GM21786 (cell line): Measurements from ENCODE around the gene KRT3.

Experiments used
- ATAC-seq: cut with Tn5 transposase; IDR thresholded peaks from one replicate; pipeline ENCODE4 v1.9.1; 2021; ENCODE audit not compliant: unreplicated experiment

Gene KRT3

GRCh38 chr12:52795694-52796428 is at the start of gene KRT3:
KRT3 (minus strand) TSS chr12:52796117; CDS start chr12:52796042, 75 bp downstream.
- no peak for ATAC-seq

- no peak for ATAC-seq
These were observed 48.5 kb upstream of the KRT3 start for GRCh38 chr12:52844386-52844785.

DNA sequence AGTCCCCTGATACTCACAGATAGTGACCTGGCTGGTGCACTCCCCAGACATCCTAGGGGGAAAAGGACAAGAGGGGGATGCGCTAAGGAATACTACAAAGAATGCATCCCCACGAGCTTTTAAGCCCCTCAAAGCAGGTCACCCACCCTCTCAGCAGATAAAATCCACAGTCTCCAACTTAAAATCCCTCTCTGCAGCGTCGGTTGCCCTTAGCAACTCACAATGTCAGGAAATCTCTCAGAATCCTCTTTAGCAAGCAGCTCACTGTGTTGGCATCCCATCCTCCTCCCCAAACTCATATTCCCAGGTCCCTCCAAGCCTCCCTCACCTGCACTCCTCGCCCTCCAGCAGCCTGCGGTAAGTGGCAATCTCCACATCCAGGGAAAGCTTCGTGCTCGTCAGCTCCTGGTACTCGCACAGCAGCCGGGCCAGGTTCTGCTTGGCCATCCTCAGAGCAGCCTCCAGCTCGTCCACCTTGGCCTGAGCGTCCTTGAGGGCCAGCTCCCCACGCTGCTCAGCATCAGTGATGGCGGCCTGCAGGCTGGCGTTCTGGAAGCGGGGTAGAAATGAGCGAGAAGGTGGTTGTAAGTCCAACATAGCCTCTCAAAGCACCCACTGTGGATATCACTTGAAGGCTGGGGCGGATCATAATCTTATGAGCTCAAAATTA is 43.7 kb upstream of the KRT3 start:
- ATAC-seq: no peak

DNA sequence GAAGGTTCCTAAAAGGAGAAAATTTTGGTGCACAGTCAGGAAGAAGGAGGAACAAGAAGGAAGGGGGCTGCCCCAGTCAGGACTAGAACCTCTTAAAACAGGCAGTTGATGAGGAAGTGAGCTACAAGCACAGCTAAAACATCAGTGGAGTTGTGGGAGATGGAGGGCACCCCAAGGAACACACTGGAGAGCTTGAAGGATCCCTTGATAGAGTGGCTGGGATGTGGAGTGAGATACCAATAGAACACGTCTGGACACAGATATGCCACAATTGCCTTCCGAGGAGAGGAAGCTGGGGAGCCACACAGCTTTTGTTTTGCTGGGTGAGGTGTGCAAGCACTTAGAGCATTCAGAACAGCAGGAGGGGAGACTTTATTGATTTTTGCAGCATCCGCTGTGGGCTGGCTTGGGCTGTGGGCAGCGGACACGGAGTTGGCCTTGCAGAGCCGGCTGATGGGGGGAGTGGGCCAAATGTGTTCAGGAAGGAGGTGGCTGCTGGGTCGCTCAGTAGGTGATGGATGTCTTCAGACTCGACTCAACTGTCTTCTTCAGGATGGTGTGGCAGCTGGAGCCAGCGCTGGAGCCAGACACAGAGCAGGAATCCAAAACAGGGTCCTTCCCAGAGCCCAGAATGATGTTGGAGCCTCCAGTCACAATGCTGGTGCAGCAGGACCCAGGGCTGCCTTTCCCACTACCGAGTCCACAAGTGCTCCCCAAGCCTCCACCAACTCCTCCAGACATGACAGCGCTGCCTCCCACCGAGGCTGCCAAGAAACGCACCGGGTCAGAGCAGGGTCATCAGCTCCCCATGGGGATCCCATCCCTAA is 42.9 kb upstream of the KRT3 start:
- no peak for ATAC-seq

DNA sequence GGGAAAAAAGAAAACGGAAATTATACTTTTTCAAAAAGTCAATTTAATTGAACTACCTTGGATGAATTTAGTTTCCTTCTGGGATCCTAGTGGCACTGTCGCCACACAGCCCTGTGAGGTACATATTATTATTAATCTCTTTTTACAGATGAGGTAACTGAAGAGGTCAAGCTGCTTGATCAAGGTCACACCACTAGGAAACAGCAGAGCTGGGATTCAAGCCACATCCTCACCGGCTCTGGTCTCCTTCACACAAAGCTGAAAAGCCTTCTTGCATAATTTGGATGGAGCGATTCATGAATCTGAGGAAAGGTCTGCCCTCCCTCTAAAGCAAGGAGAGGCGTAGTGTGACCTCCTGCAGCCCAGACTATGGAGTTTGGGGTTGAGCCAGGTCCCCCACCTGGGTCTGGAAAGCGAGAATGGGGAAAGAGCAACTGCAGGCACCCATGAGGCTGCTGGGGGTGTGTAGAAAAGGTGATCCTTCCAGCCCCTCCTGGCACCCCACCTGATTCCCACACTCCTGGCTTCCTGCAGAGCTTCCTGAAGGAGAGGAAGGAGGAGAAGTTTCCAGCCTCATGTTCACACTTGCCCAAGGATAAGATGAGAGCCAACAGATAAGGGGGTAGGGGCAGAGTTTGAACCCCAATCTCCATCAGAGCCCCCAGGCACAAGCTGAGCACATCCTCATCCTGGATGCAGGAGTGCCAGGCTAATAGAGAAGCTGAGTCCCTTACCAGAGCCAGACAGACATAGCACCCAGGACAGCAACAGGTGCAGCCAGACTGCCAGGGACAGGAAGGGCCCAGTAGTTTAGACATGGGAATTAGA is 42.1 kb upstream of the KRT3 start:
- ATAC-seq: no peak

DNA sequence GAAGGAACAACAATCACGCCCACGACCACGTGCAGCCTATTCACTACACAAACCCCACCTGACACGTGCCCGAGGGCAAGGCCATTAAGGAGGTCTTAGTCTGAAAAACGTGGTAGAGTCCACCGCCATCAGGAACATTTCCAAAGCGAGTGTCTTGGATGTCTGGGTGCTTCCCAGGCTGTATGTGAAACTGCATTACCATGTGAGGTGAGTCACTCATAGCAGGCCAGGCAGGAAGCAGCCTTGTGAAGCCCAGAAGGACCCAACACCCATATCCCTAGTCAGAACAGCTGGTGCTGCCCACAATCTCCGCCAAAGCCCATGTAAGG is 41.5 kb upstream of the KRT3 start:
- ATAC-seq: no peak

DNA sequence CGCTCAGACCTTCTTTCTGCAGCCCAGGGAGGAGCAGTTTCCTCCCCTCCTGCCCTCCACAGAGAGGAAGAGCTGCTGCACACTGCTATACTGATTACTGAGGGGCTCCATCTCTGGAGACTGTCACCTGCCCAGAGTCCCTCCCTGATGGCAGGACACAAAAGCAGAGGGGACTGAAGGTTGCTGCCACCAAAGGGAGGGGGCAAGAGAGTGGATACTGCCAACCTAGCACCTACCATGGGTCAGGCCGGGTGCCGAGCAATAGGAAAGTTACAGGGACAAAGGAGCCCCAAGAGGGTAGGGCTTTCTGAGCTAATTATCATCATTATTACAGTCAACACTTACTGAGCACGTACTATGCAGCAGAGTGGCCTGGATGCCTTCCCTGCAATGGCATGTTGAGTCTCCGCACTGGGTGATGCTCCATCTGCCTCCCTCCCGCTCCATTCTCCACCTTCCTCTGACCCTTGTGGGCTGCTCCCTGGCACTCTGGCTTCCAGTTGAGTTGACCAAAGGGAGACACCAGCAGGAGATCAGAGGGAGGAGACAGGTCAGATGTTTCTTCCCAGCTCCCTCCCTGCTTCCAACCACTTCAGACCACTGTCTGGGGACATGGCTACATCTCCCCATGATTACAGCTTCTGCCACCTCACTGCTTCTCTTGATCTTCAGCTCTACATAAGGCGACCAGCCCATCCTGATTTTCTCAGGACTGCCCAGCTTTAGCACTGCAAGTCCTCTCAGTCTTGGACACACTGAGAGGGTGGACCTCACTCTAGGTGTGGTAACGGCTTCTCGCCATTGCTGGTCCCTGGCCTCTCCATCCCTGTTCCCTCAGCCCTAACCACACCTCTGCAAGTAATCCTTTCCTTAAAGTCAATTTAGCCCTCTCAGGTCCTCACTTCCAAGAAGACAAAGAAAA is 40.8 kb upstream of the KRT3 start:
- ATAC-seq: no peak

DNA sequence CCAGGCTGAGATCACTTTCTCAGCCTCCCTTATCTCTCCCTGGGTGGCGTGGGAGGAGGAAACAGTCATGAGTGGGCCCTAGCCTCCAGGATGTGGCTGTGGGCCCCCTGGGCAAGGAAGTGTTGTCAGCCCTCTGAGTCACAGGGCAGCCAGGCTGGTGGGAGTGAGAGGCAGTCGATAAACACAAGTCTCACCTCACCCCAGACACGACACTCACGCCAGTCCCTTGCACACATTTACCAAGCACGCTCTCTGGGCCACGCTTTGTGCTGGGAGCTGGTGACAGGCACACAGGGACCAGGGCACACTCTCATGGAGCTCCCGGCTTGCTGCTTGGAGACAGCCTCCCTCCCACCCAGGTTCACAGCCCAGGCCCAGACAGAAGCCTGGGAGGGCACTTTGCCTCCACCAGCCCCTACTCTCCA is 40.1 kb upstream of the KRT3 start:
- no peak for ATAC-seq

DNA sequence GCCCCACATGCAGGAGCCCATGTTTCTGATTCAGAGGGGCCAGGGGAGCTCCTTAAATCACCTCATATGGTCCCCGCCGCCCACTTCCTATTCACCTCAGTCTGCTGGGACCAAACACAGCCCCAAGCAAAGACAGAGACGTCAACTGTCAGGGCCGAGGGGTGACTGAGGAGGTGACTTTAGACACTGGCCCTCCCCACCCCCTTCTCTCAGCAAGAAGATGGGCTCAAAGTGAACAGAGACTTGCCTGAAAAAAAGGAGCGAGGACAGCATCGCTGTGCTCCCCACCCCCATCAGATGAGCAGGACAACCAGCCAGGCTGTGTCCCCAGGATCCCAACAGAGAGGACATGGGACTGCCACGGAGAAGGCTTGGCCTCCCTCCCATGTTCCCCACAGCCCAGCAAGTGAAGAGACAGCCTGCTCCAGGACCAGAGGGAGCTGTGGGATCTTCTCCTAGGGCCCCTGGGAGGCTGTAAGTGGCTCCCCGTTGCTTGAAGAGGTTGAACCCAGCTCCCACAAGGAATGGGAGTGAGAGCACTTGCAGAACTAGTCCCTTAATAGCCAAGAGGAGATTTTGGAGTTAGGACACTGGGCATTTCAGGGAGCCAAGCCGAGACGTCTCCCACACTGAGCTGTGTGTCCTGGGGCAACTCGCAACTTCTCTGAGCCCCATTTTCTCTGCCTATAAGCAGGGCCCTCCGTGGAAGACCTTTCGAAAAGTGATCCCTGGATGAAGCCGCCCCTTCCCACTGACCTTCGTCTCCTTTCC is 39.5 kb upstream of the KRT3 start:
- no peak for ATAC-seq

DNA sequence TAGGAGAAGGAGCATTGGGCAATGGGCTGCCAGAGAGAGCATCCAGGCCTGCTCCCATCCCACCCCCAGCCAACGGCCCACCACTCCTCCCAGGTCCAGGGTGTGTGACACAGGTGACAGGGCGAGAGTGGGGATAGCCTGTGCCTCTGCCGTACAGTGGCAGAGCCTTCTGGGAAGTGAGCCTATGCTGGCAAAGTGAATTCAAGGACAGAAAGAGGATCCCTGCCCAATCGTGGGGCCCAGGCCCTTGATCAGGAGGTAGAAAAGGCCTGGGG is 38.7 kb upstream of the KRT3 start:
- no peak for ATAC-seq

DNA sequence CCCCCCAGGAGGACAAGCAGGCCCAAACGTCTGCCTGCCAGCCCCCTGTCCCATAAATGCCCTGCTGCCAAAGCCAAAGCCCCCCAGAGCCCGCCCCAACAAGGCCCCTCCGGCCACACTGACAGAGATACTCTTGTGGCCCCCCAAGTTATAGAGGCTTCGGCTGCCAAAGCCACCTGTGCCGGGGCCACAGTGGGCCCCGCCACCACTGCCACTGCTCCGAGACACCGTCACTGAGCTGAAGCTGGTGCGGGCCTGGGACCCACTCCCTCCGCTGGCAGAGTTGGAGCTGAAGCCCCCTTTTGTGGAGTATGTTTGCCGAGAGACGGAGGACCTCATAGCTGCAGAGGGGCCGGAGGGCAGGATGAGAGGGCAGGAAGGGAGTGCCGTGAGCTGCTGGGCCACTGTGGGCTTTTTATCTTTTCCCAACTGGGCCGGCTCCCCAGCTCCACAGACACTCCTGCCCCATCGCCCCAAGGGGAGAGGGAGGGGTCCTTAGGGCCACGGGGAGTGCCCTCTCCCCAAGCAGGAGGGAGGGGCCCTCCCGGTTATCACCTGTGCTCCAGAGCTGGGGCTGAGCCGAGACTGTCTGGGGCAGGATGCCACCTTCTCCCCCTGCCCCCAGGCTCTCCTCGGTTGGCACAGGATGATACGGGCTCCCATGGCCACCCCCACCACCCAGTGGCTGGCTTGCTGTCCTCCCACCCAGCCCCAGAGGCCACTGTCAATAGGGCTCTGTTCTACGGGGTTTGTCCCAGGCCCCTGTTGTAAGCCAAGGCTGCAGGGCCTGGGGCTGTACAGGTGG is 38.2 kb upstream of the KRT3 start, which contains the start of gene KRT79:
Gene KRT79 (minus strand): TSS at position 390 of the 805 bp plus-strand sequence. CDS start 51 bp downstream, at position 339.
- no peak for ATAC-seq

DNA sequence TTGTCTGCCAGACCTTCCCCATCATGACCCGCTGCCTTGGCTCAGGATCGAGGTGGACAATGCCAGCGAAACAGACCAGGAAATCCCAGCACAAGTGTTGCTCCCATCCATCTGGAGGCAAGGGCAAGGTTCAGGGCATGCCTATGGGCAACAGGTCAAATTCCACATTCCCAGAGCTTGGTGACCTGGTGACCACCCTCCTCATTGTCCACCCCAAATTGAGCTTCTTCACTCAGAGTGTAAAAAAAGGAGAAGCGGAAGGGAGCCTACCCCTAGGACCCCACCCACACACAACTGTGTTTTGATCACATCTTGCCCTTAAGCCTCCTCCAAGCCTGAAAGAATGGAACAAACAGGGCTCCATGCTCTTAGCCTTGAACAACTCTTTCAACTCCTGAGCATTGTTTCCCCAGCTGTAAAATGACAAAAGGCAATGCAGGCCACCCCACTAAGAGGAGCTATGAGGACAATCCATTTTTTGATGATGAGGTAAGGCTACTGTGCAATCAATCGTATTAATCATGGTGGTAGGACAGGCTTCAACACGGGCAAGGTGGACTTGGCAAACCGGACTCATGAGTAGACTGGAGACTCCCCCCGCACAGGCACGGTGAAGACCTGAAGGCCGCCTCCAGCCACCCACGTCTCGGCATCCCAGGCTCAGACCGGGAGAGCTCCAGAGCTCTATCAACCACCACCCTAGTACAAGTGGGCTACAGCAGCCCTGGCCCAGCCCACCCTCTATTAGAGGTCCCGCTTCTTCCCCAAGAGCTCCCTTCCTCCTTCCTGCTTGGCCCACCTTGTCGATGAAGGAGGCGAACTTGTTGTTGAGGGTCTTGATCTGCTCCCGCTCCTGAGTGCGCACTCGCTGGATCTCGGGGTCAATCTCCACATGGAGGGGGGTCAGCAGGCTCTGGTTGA is 37.3 kb upstream of the KRT3 start:
- ATAC-seq: no peak

DNA sequence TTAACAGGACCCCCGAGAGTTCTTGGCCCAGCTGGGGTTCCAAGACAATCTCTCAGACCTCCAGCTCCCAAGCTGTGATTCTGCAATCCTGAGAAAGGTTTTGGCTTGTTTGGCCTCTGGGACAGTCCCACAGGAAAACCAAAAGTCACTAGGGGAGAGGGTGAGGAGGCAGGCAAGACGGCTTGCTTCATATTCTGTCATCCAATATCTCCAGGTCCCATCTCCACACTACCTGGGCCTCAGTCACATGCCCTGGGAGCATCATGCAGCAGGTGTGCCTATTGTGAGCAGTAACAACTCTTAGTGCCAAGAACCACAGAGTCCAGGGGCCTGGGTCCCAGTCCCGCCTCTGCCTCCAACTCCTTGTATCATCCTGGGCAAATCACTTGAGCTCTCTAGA is 36.5 kb upstream of the KRT3 start:
- no peak for ATAC-seq

GRCh38 chr12:52831251-52831650 is 35.3 kb upstream of the KRT3 start:
- no peak for ATAC-seq

- no peak for ATAC-seq
These were observed 34.3 kb upstream of the KRT3 start for GRCh38 chr12:52829986-52830770.

DNA sequence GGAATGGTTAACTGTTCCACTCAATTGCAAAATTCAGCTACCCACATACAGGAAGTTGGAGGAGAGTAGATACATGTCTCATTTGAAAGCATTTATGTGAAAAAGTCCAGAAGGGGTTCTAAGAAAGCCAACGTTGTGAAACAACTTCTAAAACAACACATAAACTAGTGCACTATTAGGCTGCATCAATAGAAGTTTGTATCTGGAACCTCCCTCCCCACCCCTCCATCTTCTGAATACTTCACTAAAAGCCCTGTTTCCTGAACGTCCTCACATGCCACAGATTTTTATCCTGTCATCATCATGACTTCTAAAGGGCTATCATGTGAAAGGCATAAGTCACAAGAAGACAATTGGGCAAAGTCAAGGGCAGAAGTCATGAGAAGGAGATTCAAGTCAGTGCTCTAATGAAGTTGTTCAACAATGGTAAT is 32.7 kb upstream of the KRT3 start:
- ATAC-seq: no peak

DNA sequence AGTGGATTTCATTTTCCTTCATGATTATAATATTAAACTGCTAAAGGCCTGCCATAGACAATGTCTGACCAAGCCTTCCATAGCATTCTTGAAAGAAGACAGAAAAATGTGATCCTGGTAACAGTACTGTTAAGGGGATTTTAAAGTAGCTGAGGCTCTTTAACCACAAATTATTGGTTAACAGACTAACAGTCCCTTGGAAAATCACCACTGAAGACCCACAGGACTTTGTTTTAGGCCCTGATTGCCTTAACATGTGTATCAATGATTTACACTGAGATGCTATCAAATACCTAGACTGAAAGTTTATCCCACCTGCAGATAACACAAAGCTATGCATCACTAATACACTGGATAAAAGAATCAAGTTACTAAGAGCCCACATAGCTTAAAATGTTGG is 32.2 kb upstream of the KRT3 start:
- ATAC-seq: no peak
